DND-41 (cell line): ENCODE data around the gene SELENOS.

ENCODE experiments used
- CTCF ChIP-seq: IDR thresholded peaks from 2 replicates; pipeline ENCODE4 v1.5.1; 2012; ENCODE audit warnings: borderline replicate concordance, low read length, moderate library complexity, mild to moderate bottlenecking; ENCODE audit not compliant: poor library complexity, severe bottlenecking; ENCODE audit errors: extremely low read depth
- EZH2 ChIP-seq: IDR thresholded peaks from 3 replicates; pipeline ENCODE4 v1.6.1; 2012; ENCODE audit warnings: borderline replicate concordance, low read depth, mild to moderate bottlenecking, moderate library complexity, low read length, inconsistent platforms; ENCODE audit not compliant: severe bottlenecking

GRCh38 chr15:101242160-101242998 is 34.9 kb downstream of the SELENOS start:
- no peak for TF ChIP-seq CTCF
- no peak for TF ChIP-seq EZH2
